ENCODE measurements around the gene GSAP.

GRCh38 chr7:77359599-77359998 is 56.5 kb downstream of the GSAP start:
- TF ChIP-seq, protein P1, sequence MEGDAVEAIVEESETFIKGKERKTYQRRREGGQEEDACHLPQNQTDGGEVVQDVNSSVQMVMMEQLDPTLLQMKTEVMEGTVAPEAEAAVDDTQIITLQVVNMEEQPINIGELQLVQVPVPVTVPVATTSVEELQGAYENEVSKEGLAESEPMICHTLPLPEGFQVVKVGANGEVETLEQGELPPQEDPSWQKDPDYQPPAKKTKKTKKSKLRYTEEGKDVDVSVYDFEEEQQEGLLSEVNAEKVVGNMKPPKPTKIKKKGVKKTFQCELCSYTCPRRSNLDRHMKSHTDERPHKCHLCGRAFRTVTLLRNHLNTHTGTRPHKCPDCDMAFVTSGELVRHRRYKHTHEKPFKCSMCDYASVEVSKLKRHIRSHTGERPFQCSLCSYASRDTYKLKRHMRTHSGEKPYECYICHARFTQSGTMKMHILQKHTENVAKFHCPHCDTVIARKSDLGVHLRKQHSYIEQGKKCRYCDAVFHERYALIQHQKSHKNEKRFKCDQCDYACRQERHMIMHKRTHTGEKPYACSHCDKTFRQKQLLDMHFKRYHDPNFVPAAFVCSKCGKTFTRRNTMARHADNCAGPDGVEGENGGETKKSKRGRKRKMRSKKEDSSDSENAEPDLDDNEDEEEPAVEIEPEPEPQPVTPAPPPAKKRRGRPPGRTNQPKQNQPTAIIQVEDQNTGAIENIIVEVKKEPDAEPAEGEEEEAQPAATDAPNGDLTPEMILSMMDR (IDR thresholded peaks at IDR 0.05): no peak
- TF ChIP-seq POLR2A (IDR thresholded peaks at IDR 0.05) (no peak), EP300 (IDR thresholded peaks at IDR 0.05) (no peak)

Measured in ovary (tissue), 3 donors.